GM15510 (cell line): Measurements from ENCODE around the gene IRF8.

ENCODE experiments used
- POLR2A ChIP-seq: IDR thresholded peaks from 3 replicates; pipeline ENCODE4 v1.6.1; 2011; ENCODE audit warnings: borderline replicate concordance; ENCODE audit not compliant: insufficient read length; ENCODE audit errors: extremely low read depth

IRF8 gene

GRCh38 chr16:85902366-85903155 is 3.6 kb downstream of the IRF8 start:
- TF ChIP-seq POLR2A = peak; percentile 31

- TF ChIP-seq POLR2A = no peak
Measured at GRCh38 chr16:85903559-85903958, 4.6 kb downstream of the IRF8 start.

- no peak for TF ChIP-seq POLR2A
Measured at GRCh38 chr16:85905110-85906095, 6.4 kb downstream of the IRF8 start.

GRCh38 chr16:85906349-85906748 is 7.4 kb downstream of the IRF8 start:
- no peak for TF ChIP-seq POLR2A

- TF ChIP-seq POLR2A = no peak
Measured at GRCh38 chr16:85908444-85908843, 9.5 kb downstream of the IRF8 start.

GRCh38 chr16:85908889-85909589 is 10.1 kb downstream of the IRF8 start:
- TF ChIP-seq POLR2A = no peak

GRCh38 chr16:85909932-85910853 is 11.2 kb downstream of the IRF8 start:
- TF ChIP-seq POLR2A = no peak

GRCh38 chr16:85910854-85911247 is 11.9 kb downstream of the IRF8 start:
- TF ChIP-seq POLR2A = peak; percentile 32

GRCh38 chr16:85911251-85911930 is 12.4 kb downstream of the IRF8 start:
- no peak for TF ChIP-seq POLR2A

- no peak for TF ChIP-seq POLR2A
Measured at GRCh38 chr16:85912211-85912974, 13.4 kb downstream of the IRF8 start.

GRCh38 chr16:85913141-85913601 is 14.2 kb downstream of the IRF8 start:
- TF ChIP-seq POLR2A = no peak

GRCh38 chr16:85913688-85914422 is 14.9 kb downstream of the IRF8 start:
- TF ChIP-seq POLR2A = peak; percentile 23
